Measurements from ENCODE around the gene LAMA2.

GRCh38 chr6:128874863-128875262 lies 8.1 kb upstream of the LAMA2 start:
- TF ChIP-seq, protein P1, sequence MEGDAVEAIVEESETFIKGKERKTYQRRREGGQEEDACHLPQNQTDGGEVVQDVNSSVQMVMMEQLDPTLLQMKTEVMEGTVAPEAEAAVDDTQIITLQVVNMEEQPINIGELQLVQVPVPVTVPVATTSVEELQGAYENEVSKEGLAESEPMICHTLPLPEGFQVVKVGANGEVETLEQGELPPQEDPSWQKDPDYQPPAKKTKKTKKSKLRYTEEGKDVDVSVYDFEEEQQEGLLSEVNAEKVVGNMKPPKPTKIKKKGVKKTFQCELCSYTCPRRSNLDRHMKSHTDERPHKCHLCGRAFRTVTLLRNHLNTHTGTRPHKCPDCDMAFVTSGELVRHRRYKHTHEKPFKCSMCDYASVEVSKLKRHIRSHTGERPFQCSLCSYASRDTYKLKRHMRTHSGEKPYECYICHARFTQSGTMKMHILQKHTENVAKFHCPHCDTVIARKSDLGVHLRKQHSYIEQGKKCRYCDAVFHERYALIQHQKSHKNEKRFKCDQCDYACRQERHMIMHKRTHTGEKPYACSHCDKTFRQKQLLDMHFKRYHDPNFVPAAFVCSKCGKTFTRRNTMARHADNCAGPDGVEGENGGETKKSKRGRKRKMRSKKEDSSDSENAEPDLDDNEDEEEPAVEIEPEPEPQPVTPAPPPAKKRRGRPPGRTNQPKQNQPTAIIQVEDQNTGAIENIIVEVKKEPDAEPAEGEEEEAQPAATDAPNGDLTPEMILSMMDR (IDR thresholded peaks at IDR 0.05; ENCODE audit: control extremely low read depth in 1 of 3, insufficient read depth in 1 of 3, low read depth in 1 of 3, low read length in 3 of 3): no peak
- TF ChIP-seq MAX (IDR thresholded peaks at IDR 0.05) (no peak), POLR2AphosphoS5 (IDR thresholded peaks at IDR 0.05; ENCODE audit: low read depth, low read length) (no peak), POLR2A (IDR thresholded peaks at IDR 0.05; ENCODE audit: control extremely low read depth in 1 of 2, low read depth in 2 of 2, low read length in 2 of 2) (no peak), EZH2 (IDR thresholded peaks at IDR 0.05; ENCODE audit: low read depth, low read length, severe bottlenecking) (no peak), RFX5 (IDR thresholded peaks at IDR 0.05; ENCODE audit: borderline replicate concordance, low read depth, low read length) (no peak), SRF (IDR thresholded peaks at IDR 0.05; ENCODE audit: low read depth, low read length) (no peak), TAF7 (optimal IDR thresholded peaks at IDR 0.05; ENCODE audit: borderline replicate concordance, low read depth, low read length) (no peak), KDM5A (IDR thresholded peaks at IDR 0.05; ENCODE audit: low read length) (no peak), CEBPB (IDR thresholded peaks at IDR 0.05; ENCODE audit: low read depth, low read length) (no peak), CTBP2 (IDR thresholded peaks at IDR 0.05; ENCODE audit: borderline replicate concordance, insufficient read depth, insufficient read length, low read length) (no peak)
